Limb (tissue), 2 donors: Measurements from ENCODE around the gene HLCS.
"Not testable (repeated sequence)": the region's sequence is repeated elsewhere in the genome, so short reads cannot be mapped to it uniquely, and the experiment has no call there.

Experiments
- DNase-seq, 2 donors: peaks; one replicate each; pipeline ENCODE4 v3.0.0-alpha.2; 2016; ENCODE audit errors: extremely low spot score in 2 of 2

The HLCS gene

GRCh38 chr21:36850372-36850771, 116.1 kb downstream of the HLCS start:
- no peak for DNase-seq

DNA sequence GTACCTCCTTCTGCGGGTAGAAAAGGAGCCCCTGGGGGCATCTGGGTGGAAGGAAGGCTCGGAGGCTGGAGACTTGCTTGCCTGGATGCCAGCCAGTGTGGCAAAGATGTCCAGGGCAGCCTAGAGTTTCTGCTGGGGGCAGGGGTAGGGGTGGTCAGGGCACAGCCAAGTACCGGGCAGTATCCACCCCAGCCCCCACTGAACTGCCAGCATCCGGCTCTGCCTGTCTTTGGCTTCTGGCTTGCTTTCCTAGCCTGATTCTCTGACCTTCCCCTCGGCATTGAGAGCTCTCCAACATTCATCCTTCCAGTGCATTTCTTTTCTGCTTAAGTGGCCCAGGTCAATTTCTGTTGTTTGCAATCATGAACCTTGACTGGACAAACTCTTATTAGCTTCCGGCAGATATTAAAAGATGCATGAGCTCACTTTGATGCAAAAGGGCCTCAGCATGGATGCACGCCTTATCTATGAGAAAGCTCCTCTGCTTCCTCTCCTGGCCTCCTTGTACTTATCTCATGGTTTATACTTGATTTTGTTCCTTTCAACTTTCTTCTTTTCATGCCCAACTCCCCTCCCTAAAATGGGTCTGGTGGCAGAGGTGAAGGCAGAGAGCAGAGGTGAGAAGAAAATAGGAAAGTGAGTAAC, 116.9 kb downstream of the HLCS start:
- no peak for DNase-seq

GRCh38 chr21:36848730-36849274, 117.7 kb downstream of the HLCS start:
- DNase-seq: no peak

GRCh38 chr21:36847189-36847588, 119.3 kb downstream of the HLCS start:
- DNase-seq: peak in 1 of 2 donors; percentile 38

DNA sequence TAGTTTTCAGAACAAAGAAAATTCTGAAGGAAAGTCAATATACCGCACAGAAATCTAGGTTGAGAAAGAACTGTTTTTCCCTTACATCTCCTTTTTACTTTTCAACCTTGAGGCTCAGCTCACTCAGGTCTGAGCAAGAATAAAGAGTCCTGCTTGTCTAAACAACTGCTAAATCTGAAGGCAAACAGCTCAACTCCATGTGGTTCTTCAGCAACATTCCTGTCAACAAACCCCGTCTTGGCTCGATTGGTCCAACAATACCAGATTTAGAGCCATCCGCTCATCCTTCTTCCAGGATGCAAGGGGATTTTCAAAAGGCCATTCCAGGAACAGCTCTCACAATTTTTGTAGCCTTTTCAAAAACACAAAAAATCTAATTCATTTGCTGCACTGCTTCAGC, 119.8 kb downstream of the HLCS start:
- DNase-seq: no peak

- DNase-seq: no peak
These were observed 120.7 kb downstream of the HLCS start for GRCh38 chr21:36845790-36846189.

DNA sequence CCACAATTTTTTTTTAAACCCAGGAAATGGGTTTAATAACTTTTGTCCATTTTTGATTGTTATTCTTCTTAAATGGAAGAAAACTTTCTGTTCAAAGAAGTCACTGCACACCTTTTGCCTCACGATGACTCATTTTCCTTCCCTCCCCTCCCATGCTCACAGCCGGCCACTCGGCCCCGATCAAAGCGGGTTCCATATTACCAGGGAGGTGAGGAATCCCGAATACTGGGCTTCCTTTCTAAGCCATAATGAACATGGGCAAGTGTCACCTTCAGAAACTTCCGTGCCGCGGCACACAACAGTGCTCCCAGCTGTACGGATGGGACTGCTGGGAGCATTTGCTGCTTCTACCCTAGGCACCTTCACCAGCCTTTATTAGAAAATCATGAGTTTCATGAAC, 121.4 kb downstream of the HLCS start:
- DNase-seq: no peak

GRCh38 chr21:36841866-36842265, 124.6 kb downstream of the HLCS start:
- DNase-seq: no peak

GRCh38 chr21:36839735-36840134, 126.7 kb downstream of the HLCS start:
- DNase-seq: no peak

DNA sequence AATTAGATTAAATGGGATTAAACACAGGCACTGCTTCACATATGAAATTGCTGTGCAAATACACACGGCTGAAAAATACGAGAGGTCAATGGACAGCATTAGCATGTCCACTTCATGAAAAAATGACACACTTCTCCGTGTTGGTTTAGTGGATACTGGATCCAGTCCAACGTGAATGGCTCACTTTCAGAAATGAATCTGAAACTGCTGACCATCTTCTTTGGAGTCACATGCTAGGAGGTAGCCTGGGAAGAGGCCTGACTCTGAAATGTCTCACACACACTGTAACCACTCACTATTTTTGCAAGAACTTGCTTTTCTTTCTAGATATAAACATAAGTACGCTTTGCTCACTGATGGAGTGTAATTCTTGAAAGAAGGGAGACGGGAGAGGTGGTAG, 127.3 kb downstream of the HLCS start:
- DNase-seq: no peak

DNA sequence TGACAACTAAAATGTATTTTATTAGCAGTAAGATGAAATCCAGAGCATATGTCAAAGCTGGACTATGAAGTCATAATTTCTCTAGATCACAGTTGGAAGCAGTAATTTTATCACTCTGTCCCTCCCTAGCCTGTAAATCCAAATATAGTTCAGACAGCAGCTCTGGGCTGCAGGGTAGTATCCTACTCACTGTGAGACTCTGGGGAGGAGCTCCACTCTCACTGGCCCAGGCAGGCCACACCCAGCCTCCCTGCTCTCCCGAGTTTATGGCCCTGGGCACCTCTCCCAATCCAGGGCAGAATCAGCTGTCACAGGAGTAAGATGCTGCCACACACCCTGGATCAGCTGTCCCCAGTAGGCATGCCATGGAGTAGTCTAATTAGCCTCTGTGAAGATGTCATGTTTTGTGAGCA, 131.1 kb downstream of the HLCS start:
- DNase-seq: peak in 1 of 2 donors; percentile 46

- DNase-seq: no peak
These were observed 132.3 kb downstream of the HLCS start for GRCh38 chr21:36834192-36834591.

DNA sequence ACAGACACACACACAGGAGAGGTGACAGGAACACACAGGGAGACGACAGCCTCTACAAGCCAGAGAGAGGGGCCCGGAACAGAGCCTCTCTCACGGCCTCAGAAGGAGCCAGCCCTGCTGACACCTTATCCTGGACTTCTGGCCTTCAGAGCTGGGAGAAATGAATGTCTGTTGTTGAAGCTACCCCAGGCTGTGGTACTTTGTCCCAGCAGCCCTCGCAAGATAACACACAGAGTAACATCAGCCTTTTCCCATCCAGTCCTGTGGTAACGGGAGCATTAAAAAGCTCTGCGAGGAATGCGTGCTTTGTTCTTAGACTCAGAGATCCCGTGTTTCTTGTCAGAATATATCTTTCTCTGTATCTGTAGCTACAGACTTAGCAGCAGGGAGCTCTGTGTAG, 136.4 kb downstream of the HLCS start:
- no peak for DNase-seq

DNA sequence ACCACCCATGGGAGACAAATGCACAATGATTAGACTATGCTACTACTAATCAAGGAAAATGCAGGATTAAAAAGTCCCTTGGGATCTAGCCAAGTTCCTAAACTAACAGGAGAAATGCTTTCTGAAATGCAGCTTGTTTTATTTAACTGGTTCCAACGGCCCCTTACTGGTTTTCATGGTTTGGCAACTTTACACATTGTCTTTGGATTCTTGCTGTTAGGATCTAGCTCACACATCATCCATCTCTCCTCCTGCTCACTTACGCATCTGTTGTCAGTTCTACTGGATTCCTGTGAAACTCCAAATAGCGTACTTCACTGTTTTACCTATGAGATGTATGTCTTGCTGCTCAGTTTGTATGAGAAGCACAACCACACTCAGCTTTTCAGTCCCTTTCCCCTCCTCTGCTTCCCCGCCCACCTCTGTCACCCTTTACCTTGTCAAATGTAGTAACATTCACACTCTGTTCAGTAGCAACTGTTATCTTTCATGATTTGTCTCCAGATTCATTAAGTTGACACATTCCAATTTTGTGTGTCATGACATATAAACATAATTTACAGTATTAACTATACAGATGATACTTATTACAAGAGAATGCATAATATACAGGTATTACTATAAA, 137.5 kb downstream of the HLCS start:
- DNase-seq: no peak

DNA sequence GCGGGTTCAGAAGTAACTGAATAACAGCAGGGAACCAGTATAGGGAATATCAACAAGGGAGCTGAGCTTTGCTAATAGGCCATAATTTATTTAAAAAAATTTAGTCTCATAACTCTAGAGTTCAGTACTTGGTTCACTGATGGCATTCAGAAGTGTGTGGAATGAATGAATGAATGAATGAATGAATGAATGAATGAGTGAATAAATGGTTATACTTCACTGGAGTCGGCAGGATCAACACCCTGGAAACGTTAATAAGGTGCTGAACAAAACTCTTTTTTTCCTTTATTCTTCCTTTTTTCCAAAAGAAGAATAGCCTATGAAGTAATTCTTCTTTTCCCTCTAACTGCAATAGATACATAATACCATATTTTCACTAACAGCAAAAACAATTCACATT, 138.3 kb downstream of the HLCS start:
- DNase-seq: no peak

DNA sequence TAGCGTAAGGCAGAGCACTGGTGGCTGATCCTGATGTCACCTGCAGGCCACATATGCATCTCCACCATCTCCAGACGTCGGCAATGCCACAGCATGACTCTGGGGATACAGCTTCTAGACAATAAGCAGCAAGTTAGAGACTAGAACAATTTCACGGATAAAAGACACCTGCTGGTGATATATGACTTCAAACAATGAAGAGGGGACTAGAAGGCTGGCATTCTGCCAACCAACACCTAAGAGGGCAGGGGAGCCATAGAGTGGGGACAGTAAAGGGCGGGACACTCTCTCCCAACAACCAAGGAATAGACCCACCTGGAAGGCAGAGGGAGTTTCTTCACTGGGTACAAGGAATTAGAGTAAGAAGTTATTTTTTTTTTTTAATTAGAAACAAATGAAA, 140.8 kb downstream of the HLCS start:
- no peak for DNase-seq

- no peak for DNase-seq
These were observed 145.5 kb downstream of the HLCS start for GRCh38 chr21:36821032-36821299.

DNA sequence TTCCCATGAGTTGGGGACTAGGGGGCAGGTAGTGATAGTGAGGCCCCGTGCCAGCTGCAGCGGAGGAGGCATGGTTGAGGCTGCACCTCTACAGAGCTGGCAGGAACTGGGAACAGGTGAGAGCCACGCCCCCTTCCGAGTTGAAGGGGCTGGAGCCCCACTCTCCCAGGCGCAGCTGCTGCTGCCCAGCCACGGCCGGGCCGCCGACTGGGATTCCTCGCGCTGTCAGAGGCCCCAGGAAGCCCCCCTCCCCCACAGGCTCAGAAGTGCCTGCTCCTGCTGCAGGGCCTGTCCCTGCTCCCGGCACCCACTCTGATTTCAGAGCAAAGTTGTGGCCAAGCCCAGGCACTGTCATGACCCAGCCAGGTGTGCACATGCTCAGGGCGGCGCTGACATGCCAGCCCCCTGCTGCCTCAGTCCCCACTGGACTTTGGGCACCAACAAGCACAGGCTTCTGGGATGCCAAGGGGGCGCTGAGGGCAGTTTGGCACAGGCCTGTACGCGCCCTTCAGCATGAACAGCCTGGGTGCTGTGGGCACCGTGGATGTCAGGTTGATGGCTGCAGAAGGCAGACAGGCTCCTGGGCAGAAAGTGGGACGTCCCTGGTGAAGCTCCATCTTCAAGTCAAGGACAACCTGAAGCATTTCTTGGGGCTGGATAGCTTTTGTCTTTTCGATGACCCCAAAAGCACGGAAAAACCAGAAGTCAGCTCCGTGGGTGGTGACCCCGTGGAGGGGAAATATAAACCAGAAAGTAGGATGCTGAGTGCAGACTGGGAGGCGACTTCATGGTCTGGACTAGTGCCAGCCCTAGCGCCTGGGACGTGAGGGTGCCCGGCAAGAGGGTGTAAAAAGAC, 146.1 kb downstream of the HLCS start:
- peak in 1 of 2 donors; percentile 44 for DNase-seq

GRCh38 chr21:36817732-36818450, 148.6 kb downstream of the HLCS start:
- DNase-seq: no peak

- no peak for DNase-seq
These were observed 149.8 kb downstream of the HLCS start for GRCh38 chr21:36816561-36817130.

- not testable (repeated sequence) for DNase-seq
These were observed 150.4 kb downstream of the HLCS start for GRCh38 chr21:36816026-36816425.

- no peak for DNase-seq
These were observed 151.2 kb downstream of the HLCS start for GRCh38 chr21:36815284-36815683.
